Liver (tissue), 9 donors: ENCODE data around the gene CA10. TPM values are rescaled to one million over a fixed set of nuclear protein-coding genes. Genes with fewer than 3 reads are reported as not detected.

Experiments used
- DNase-seq: peaks from one replicate; pipeline ENCODE4 v3.0.0-alpha.2; 2017; ENCODE audit warnings: low spot score
- H3K27ac ChIP-seq, 2 donors: one replicate each; pipeline ENCODE4 v1.7.0; 2013; ENCODE audit warnings: inconsistent platforms in 2 of 2, low read length in 2 of 2, control low read depth in 1 of 2, low read depth in 1 of 2, mild to moderate bottlenecking in 1 of 2
- H3K27me3 ChIP-seq, 4 donors: one replicate each; pipeline versions ENCODE4 v1.6.1 to v1.7.0; 2013; ENCODE audit warnings: low read length in 3 of 4, inconsistent platforms in 1 of 4, mild to moderate bottlenecking in 1 of 4, moderate library complexity in 1 of 4; ENCODE audit not compliant: control insufficient read depth in 4 of 4, insufficient read depth in 4 of 4
- H3K36me3 ChIP-seq, 4 donors: one replicate each; pipeline versions ENCODE4 v1.6.1 to v1.7.0; 2013; ENCODE audit warnings: low read length in 3 of 4, mild to moderate bottlenecking in 3 of 4, low read depth in 1 of 4, moderate library complexity in 1 of 4; ENCODE audit not compliant: control insufficient read depth in 4 of 4, insufficient read depth in 3 of 4
- H3K4me1 ChIP-seq, 4 donors: one replicate each; pipeline versions ENCODE4 v1.6.1 to v1.7.0; 2013; ENCODE audit warnings: low read length in 3 of 4, mild to moderate bottlenecking in 3 of 4, moderate library complexity in 1 of 4; ENCODE audit not compliant: control insufficient read depth in 4 of 4, insufficient read depth in 4 of 4
- H3K4me3 ChIP-seq, 3 donors: one replicate each; pipeline versions ENCODE4 v1.6.1 to v1.7.0; 2013; ENCODE audit warnings: low read length in 3 of 3, control low read depth in 1 of 3, low read depth in 1 of 3, mild to moderate bottlenecking in 1 of 3
- H3K9ac ChIP-seq, 2 donors: one replicate each; pipeline ENCODE4 v1.7.0; 2013; ENCODE audit warnings: low read length in 2 of 2, mild to moderate bottlenecking in 2 of 2, moderate library complexity in 2 of 2, control low read depth in 1 of 2, low read depth in 1 of 2
- H3K9me3 ChIP-seq, 4 donors: one replicate each; pipeline versions ENCODE4 v1.6.1 to v1.7.0; 2013; ENCODE audit warnings: low read length in 3 of 4; ENCODE audit not compliant: control insufficient read depth in 4 of 4
- CTCF ChIP-seq: fragments of 150-350 bp; IDR thresholded peaks from 2 replicates; pipeline ENCODE4 v1.5.1; 2017; ENCODE audit warnings: improper control_type of control experiment, low read depth, low read length; ENCODE audit not compliant: missing input control
- EGR1 ChIP-seq, 2 donors: IDR thresholded peaks; 2 replicates each; pipeline ENCODE4 v1.6.1; 2016 to 2018; ENCODE audit warnings: antibody characterized with exemption in 2 of 2, low read depth in 2 of 2
- FOXA2 ChIP-seq: IDR thresholded peaks from 2 replicates; pipeline ENCODE4 v1.6.1; 2016; ENCODE audit warnings: antibody characterized with exemption
- GABPA ChIP-seq, 2 donors: IDR thresholded peaks in 1 of 2; conservative IDR thresholded peaks in 1 of 2; 2 replicates each; pipeline ENCODE4 v1.6.1; 2016; ENCODE audit warnings: antibody characterized with exemption in 2 of 2, mild to moderate bottlenecking in 1 of 2, moderate library complexity in 1 of 2
- HNF4A ChIP-seq, 2 donors: conservative IDR thresholded peaks; 2 replicates each; pipeline ENCODE4 v1.6.1; 2016; ENCODE audit warnings: antibody characterized with exemption in 2 of 2, mild to moderate bottlenecking in 2 of 2
- JUND ChIP-seq, 2 donors: IDR thresholded peaks; 2 replicates each; pipeline ENCODE4 v1.6.1; 2016; ENCODE audit warnings: antibody characterized with exemption in 2 of 2
- MAX ChIP-seq: IDR thresholded peaks from 2 replicates; pipeline ENCODE4 v1.6.1; 2016; ENCODE audit warnings: antibody characterized with exemption
- NR2F2 ChIP-seq: IDR thresholded peaks from 2 replicates; pipeline ENCODE4 v1.6.1; 2016; ENCODE audit warnings: antibody characterized with exemption
- RAD21 ChIP-seq, 2 donors: IDR thresholded peaks; 2 replicates each; pipeline ENCODE4 v1.6.1; 2016; ENCODE audit warnings: antibody characterized with exemption in 2 of 2, mild to moderate bottlenecking in 2 of 2
- REST ChIP-seq: IDR thresholded peaks from 2 replicates; pipeline ENCODE4 v1.6.1; 2016; ENCODE audit warnings: antibody characterized with exemption, mild to moderate bottlenecking
- RXRA ChIP-seq, 2 donors: IDR thresholded peaks; 2 replicates each; pipeline ENCODE4 v1.6.1; 2017 to 2018; ENCODE audit warnings: antibody characterized with exemption in 2 of 2, mild to moderate bottlenecking in 1 of 2
- SP1 ChIP-seq: IDR thresholded peaks from 2 replicates; pipeline ENCODE4 v1.6.1; 2018; ENCODE audit warnings: antibody characterized with exemption, mild to moderate bottlenecking
- TAF1 ChIP-seq: conservative IDR thresholded peaks from 2 replicates; pipeline ENCODE4 v1.6.1; 2016; ENCODE audit warnings: antibody characterized with exemption, mild to moderate bottlenecking
- YY1 ChIP-seq: IDR thresholded peaks from 2 replicates; pipeline ENCODE4 v1.6.1; 2016; ENCODE audit warnings: antibody characterized with exemption, mild to moderate bottlenecking
- WGBS: extraction: QIAGEN DNeasy Blood & Tissue Kit; methylation state at CpG from one replicate; pipeline ENCODE4 v1.1.7; 2013; 5-methylcytosine and 5-hydroxymethylcytosine counted together
- polyA plus RNA-seq, 2 donors: library from polyadenylated mRNA; stranded (reverse) in 1 of 2; unstranded in 1 of 2; fragments of 200-250 nt in 1 of 2; fragments of >200 nt in 1 of 2; fragmentation: Nextera tagmentation in 1 of 2; extraction: Ambion mirVana in 1 of 2; gene quantifications; one replicate each; pipeline versions ENCODE4 v1.2.1 to v1.2.3, GENCODE V29; 2013 to 2015
- total RNA-seq, 2 donors: library from RNA; depleted of rRNA; stranded (reverse); fragments of >200 nt; gene quantifications; one replicate each; pipeline ENCODE4 v1.2.3, GENCODE V29; 2014
- donor health status: healthy.
- donor health status: healthy.
- donor health status: healthy.
- donor health status: healthy.
- donor health status: healthy.

CA10 gene
- total and polyA plus RNA-seq, 4 donors = 0.05 TPM; not detected in 3

- Histone ChIP-seq H3K4me3 (no peak overlapping the region), H3K27me3 (no peaks in the 10 kb centered on the region), H3K36me3 (no peaks in the 10 kb centered on the region), H3K9me3 (no peaks in the 10 kb centered on the region), H3K4me1 (peaks cover 0 to 8% (median 4%) of the 10 kb centered on the region in 4 donors), H3K9ac (no peak overlapping the region), H3K27ac (no peak overlapping the region)
- no peak for DNase-seq
- TF ChIP-seq RAD21 (IDR thresholded peaks at IDR 0.05) (peak in 1 of 2 donors; percentile 6), RXRA (IDR thresholded peaks at IDR 0.05) (peak in 1 of 2 donors; percentile 12), FOXA2 (no peak), TAF1 (no peak), HNF4A (conservative IDR thresholded peaks at IDR 0.05) (peak in 1 of 2 donors; percentile 27)
- 42% methylated on average over 8 of the region's 8 CpGs for WGBS
Measured at GRCh38 chr17:51642029-51642428, 516.5 kb downstream of the CA10 start.

- no peak overlapping the region for H3K27ac ChIP-seq
- TF ChIP-seq GABPA (IDR thresholded peaks at IDR 0.05 in 1 of 2, conservative IDR thresholded peaks at IDR 0.05 in 1 of 2) = no peak
- peak; percentile 52 to 75 for TF ChIP-seq RAD21 (IDR thresholded peaks at IDR 0.05)
- TF ChIP-seq CTCF = peak; percentile 40
- H3K9me3 ChIP-seq = no peaks in the 10 kb centered on the region
- H3K4me1 ChIP-seq = peaks cover 0 to 8% (median 4%) of the 10 kb centered on the region in 4 donors
- no peak overlapping the region for H3K9ac ChIP-seq
- H3K27me3 ChIP-seq = no peaks in the 10 kb centered on the region
- H3K4me3 ChIP-seq = no peak overlapping the region
- no peak for DNase-seq
- 47% methylated on average over 4 of the region's 4 CpGs for WGBS
- no peaks in the 10 kb centered on the region for H3K36me3 ChIP-seq
Measured at GRCh38 chr17:51640108-51640622, 518.3 kb downstream of the CA10 start.

DNA sequence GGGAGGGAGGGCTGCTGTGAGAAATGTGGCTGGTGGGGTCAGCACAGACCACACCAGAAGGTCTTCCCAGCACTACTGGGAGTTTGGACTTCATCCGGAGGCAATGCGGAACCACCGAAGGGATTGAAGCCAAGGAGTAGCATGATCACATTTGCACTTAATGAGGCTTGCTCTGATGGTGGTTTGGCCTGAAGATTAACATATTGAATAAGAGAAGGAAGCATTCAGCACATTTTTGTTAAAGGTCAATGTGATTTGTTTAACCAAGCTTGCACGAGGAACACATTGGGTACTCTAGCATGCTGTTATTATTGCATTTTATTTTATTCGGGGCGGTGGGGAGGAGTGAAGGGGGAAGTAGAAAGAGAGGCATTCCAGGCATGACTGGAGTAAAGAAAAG lies 519.5 kb downstream of the CA10 start:
- Histone ChIP-seq H3K27me3 (no peaks in the 10 kb centered on the region), H3K4me3 (no peak overlapping the region), H3K9me3 (no peaks in the 10 kb centered on the region), H3K36me3 (no peaks in the 10 kb centered on the region), H3K9ac (no peak overlapping the region), H3K27ac (no peak overlapping the region), H3K4me1 (peaks cover 0 to 8% (median 4%) of the 10 kb centered on the region in 4 donors)
- DNase-seq = no peak
- WGBS = 83% methylated on average over 6 of the region's 6 CpGs
- TF ChIP-seq CTCF (no peak), NR2F2 (no peak), MAX (no peak), SP1 (no peak), YY1 (no peak), FOXA2 (no peak), RAD21 (IDR thresholded peaks at IDR 0.05) (no peak), REST (no peak), TAF1 (no peak), JUND (IDR thresholded peaks at IDR 0.05) (no peak), EGR1 (IDR thresholded peaks at IDR 0.05; ENCODE audit: low read depth in 2 of 2) (no peak)
